ENCODE measurements around the gene IL12RB1.

The IL12RB1 gene

GRCh38 chr19:18126097-18126496 is 39.4 kb upstream of the IL12RB1 start:
- TF ChIP-seq CTCF (IDR thresholded peaks at IDR 0.05; ENCODE audit: borderline replicate concordance, control extremely low read depth, extremely low read depth, insufficient read depth, missing control alignments): no peak
- DNase-seq (ENCODE audit: low spot score): no peak
- in situ Hi-C loops (cut with MboI; ENCODE audit: low sequenced_read_pairs, unreplicated experiment): no loop called here

- no peak for DNase-seq (ENCODE audit: low spot score)
- in situ Hi-C loops (cut with MboI; ENCODE audit: low sequenced_read_pairs, unreplicated experiment): no loop called here
- no peak for TF ChIP-seq CTCF (IDR thresholded peaks at IDR 0.05; ENCODE audit: borderline replicate concordance, control extremely low read depth, extremely low read depth, insufficient read depth, missing control alignments)
Measured at GRCh38 chr19:18123819-18124218, 37.1 kb upstream of the IL12RB1 start.

GRCh38 chr19:18122860-18123795 is 36.4 kb upstream of the IL12RB1 start:
- TF ChIP-seq CTCF (IDR thresholded peaks at IDR 0.05; ENCODE audit: borderline replicate concordance, control extremely low read depth, extremely low read depth, insufficient read depth, missing control alignments): no peak
- no peak for DNase-seq (ENCODE audit: low spot score)
- in situ Hi-C loops (cut with MboI; ENCODE audit: low sequenced_read_pairs, unreplicated experiment): no loop called here

GRCh38 chr19:18122424-18122823 is 35.7 kb upstream of the IL12RB1 start:
- in situ Hi-C loops (cut with MboI; ENCODE audit: low sequenced_read_pairs, unreplicated experiment): no loop called here
- TF ChIP-seq CTCF (IDR thresholded peaks at IDR 0.05; ENCODE audit: borderline replicate concordance, control extremely low read depth, extremely low read depth, insufficient read depth, missing control alignments): no peak
- DNase-seq (ENCODE audit: low spot score): no peak

GRCh38 chr19:18121166-18121565 is 34.4 kb upstream of the IL12RB1 start:
- in situ Hi-C loops (cut with MboI; ENCODE audit: low sequenced_read_pairs, unreplicated experiment): no loop called here
- no peak for TF ChIP-seq CTCF (IDR thresholded peaks at IDR 0.05; ENCODE audit: borderline replicate concordance, control extremely low read depth, extremely low read depth, insufficient read depth, missing control alignments)
- no peak for DNase-seq (ENCODE audit: low spot score)

GRCh38 chr19:18120127-18120526 is 33.4 kb upstream of the IL12RB1 start:
- DNase-seq (ENCODE audit: low spot score): no peak
- in situ Hi-C loops (cut with MboI; ENCODE audit: low sequenced_read_pairs, unreplicated experiment): no loop called here
- TF ChIP-seq CTCF (IDR thresholded peaks at IDR 0.05; ENCODE audit: borderline replicate concordance, control extremely low read depth, extremely low read depth, insufficient read depth, missing control alignments): no peak
